ENCODE results near the gene C11orf52. TPM values are rescaled to one million over a fixed set of nuclear protein-coding genes. Genes with fewer than 3 reads are reported as not detected.

Gene C11orf52
- total RNA-seq, 1 donor from 2014 or later = 5.0 TPM

- Histone ChIP-seq H3K36me3 (ENCODE audit: control insufficient read depth, insufficient read depth, low read length) (no peaks in the 10 kb centered on the region), H3K4me3 (ENCODE audit: low read depth, low read length) (no peak overlapping the region), H3K27me3 (ENCODE audit: control insufficient read depth, insufficient read depth, low read length) (no peaks in the 10 kb centered on the region)
- no peak for DNase-seq (ENCODE audit: low read depth)
- no peak for TF ChIP-seq CTCF (IDR thresholded peaks at IDR 0.05; ENCODE audit: insufficient read depth, low read length, poor library complexity, severe bottlenecking)
Observed at GRCh38 chr11:111945198-111945597, 26.5 kb downstream of the C11orf52 start.

GRCh38 chr11:111946499-111946898, 27.8 kb downstream of the C11orf52 start:
- TF ChIP-seq CTCF (IDR thresholded peaks at IDR 0.05; ENCODE audit: insufficient read depth, low read length, poor library complexity, severe bottlenecking) = no peak
- DNase-seq (ENCODE audit: low read depth) = no peak
- H3K36me3 ChIP-seq (ENCODE audit: control insufficient read depth, insufficient read depth, low read length) = no peaks in the 10 kb centered on the region
- no peaks in the 10 kb centered on the region for H3K27me3 ChIP-seq (ENCODE audit: control insufficient read depth, insufficient read depth, low read length)
- H3K4me3 ChIP-seq (ENCODE audit: low read depth, low read length) = no peak overlapping the region

- DNase-seq (ENCODE audit: low read depth) = no peak
- Histone ChIP-seq H3K4me3 (ENCODE audit: low read depth, low read length) (no peak overlapping the region), H3K36me3 (ENCODE audit: control insufficient read depth, insufficient read depth, low read length) (no peaks in the 10 kb centered on the region), H3K27me3 (ENCODE audit: control insufficient read depth, insufficient read depth, low read length) (no peaks in the 10 kb centered on the region)
- no peak for TF ChIP-seq CTCF (IDR thresholded peaks at IDR 0.05; ENCODE audit: insufficient read depth, low read length, poor library complexity, severe bottlenecking)
Observed at GRCh38 chr11:111947143-111947542, 28.4 kb downstream of the C11orf52 start.

- Histone ChIP-seq H3K27me3 (ENCODE audit: control insufficient read depth, insufficient read depth, low read length) (no peaks in the 10 kb centered on the region), H3K36me3 (ENCODE audit: control insufficient read depth, insufficient read depth, low read length) (no peaks in the 10 kb centered on the region), H3K4me3 (ENCODE audit: low read depth, low read length) (no peak overlapping the region)
- DNase-seq (ENCODE audit: low read depth) = no peak
- no peak for TF ChIP-seq CTCF (IDR thresholded peaks at IDR 0.05; ENCODE audit: insufficient read depth, low read length, poor library complexity, severe bottlenecking)
Observed at GRCh38 chr11:111949519-111950426, 31.1 kb downstream of the C11orf52 start.

GRCh38 chr11:111951565-111951964, 32.9 kb downstream of the C11orf52 start:
- Histone ChIP-seq H3K27me3 (ENCODE audit: control insufficient read depth, insufficient read depth, low read length) (no peaks in the 10 kb centered on the region), H3K36me3 (ENCODE audit: control insufficient read depth, insufficient read depth, low read length) (no peaks in the 10 kb centered on the region), H3K4me3 (ENCODE audit: low read depth, low read length) (no peak overlapping the region)
- no peak for DNase-seq (ENCODE audit: low read depth)
- no peak for TF ChIP-seq CTCF (IDR thresholded peaks at IDR 0.05; ENCODE audit: insufficient read depth, low read length, poor library complexity, severe bottlenecking)
